Keratinocyte (primary cell): Measurements from ENCODE around the gene PTGES2.

Experiments used
- CTCF ChIP-seq, 3 experiments: IDR thresholded peaks in 1 of 3; conservative IDR thresholded peaks in 1 of 3; optimal IDR thresholded peaks in 1 of 3; 2 replicates in 2 of 3; 3 replicates in 1 of 3; pipeline versions ENCODE3 to v1.5.1; 2011; ENCODE audit warnings: low read length in 3 of 3, mild to moderate bottlenecking in 3 of 3, moderate library complexity in 2 of 3, control low read depth in 1 of 3, inconsistent platforms in 1 of 3; ENCODE audit not compliant: insufficient read depth in 2 of 3; ENCODE audit errors: extremely low read depth in 1 of 3
- EZH2 ChIP-seq: IDR thresholded peaks from one replicate; pipeline ENCODE4 v1.6.1; 2012; ENCODE audit warnings: inconsistent platforms, mild to moderate bottlenecking, low read length, moderate library complexity

- TF ChIP-seq CTCF (optimal IDR thresholded peaks at IDR 0.05 in 1 of 3, IDR thresholded peaks at IDR 0.05 in 1 of 3, conservative IDR thresholded peaks at IDR 0.05 in 1 of 3; ENCODE audit: extremely low read depth in 1 of 3, insufficient read depth in 2 of 3, low read length in 3 of 3) (no peak), EZH2 (no peak)
Observed at GRCh38 chr9:128162215-128163026, 34.9 kb upstream of the PTGES2 start.
